OCI-LY7 (cell line): ENCODE measurements around the gene HOXC6. TPM values are rescaled to one million over a fixed set of nuclear protein-coding genes. Genes with fewer than 3 reads are reported as not detected.
A peak's percentile ranks its signal among the peaks of the same experiment; 100 is the strongest.

Experiments used
- BruUV-seq: library from RNA; stranded (reverse); fragments of 400-500 nt; replicated peaks from 2 replicates; lab custom pipeline; 2021; lab: Mats Ljungman, UMichigan
- CTCF ChIA-PET: fragments of 300-600 bp; sonication (Branson Sonifier 250); formaldehyde crosslinking; loops from one replicate; lab custom pipeline; 2022; ENCODE audit warnings: antibody characterized with exemption; ENCODE audit not compliant: unreplicated experiment; lab: Charles Lee
- POLR2A ChIA-PET: fragments of 300-600 bp; sonication (Branson Sonifier 250); formaldehyde crosslinking; loops from one replicate; lab custom pipeline; 2022; ENCODE audit warnings: antibody characterized with exemption; lab: Charles Lee
- DNase-seq: peaks from one replicate; pipeline ENCODE4 v3.0.0-alpha.2; 2015; ENCODE audit warnings: low spot score
- H2AFZ ChIP-seq: fragments of 200-600 bp; sonication (generic), shearing (Covaris generic); 2 replicates; pipeline ENCODE4 v1.6.1; 2014; ENCODE audit warnings: mild to moderate bottlenecking, antibody characterized with exemption, low read length, moderate library complexity
- H3K27ac ChIP-seq: fragments of 200-600 bp; sonication (generic); 2 replicates; pipeline ENCODE4 v1.5.1; 2014; ENCODE audit warnings: mixed run types, low read depth, mild to moderate bottlenecking, moderate library complexity, low read length, inconsistent platforms; ENCODE audit not compliant: poor library complexity, severe bottlenecking
- H3K36me3 ChIP-seq: fragments of 200-600 bp; sonication (generic); 2 replicates; pipeline ENCODE4 v1.6.1; 2014; ENCODE audit warnings: mild to moderate bottlenecking, antibody characterized with exemption, low read length, moderate library complexity, mixed read lengths; ENCODE audit not compliant: insufficient read depth
- H3K4me1 ChIP-seq: fragments of 200-600 bp; sonication (generic); 2 replicates; pipeline ENCODE4 v1.5.1; 2014; ENCODE audit warnings: mild to moderate bottlenecking, low read length; ENCODE audit not compliant: insufficient read depth, poor library complexity, severe bottlenecking
- H3K4me2 ChIP-seq: fragments of 200-600 bp; sonication (generic); 2 replicates; pipeline ENCODE4 v1.6.1; 2014; ENCODE audit warnings: mild to moderate bottlenecking, low read length
- H3K4me3 ChIP-seq: fragments of 200-600 bp; sonication (generic); 2 replicates; pipeline ENCODE4 v1.5.1; 2014; ENCODE audit warnings: mild to moderate bottlenecking, low read depth, low read length; ENCODE audit not compliant: poor library complexity, severe bottlenecking
- H3K79me2 ChIP-seq: fragments of 200-600 bp; sonication (generic); 2 replicates; pipeline ENCODE4 v1.6.1; 2016; ENCODE audit warnings: low read depth, mild to moderate bottlenecking, low read length, moderate library complexity, mixed read lengths; ENCODE audit not compliant: insufficient read depth
- H3K9me2 ChIP-seq: fragments of 200-600 bp; sonication (generic); 2 replicates; pipeline ENCODE4 v1.6.1; 2016; ENCODE audit warnings: mild to moderate bottlenecking, low read length, mixed read lengths; ENCODE audit not compliant: insufficient read depth
- H3K9me3 ChIP-seq: fragments of 200-600 bp; sonication (generic); 2 replicates; pipeline ENCODE4 v1.6.1; 2014; ENCODE audit warnings: mild to moderate bottlenecking, mixed run types, low read length, mixed read lengths
- H4K20me1 ChIP-seq: fragments of 200-600 bp; sonication (generic); 2 replicates; pipeline ENCODE4 v1.6.1; 2014; ENCODE audit warnings: mild to moderate bottlenecking, antibody characterized with exemption, low read length, moderate library complexity, mixed read lengths; ENCODE audit not compliant: insufficient read depth
- CTCF ChIP-seq: fragments of 200-600 bp; sonication (generic); conservative IDR thresholded peaks from 2 replicates; pipeline ENCODE4 v1.5.1; 2014; ENCODE audit warnings: mild to moderate bottlenecking, antibody characterized with exemption, low read length, moderate library complexity, mixed read lengths
- EZH2phosphoT487 ChIP-seq: fragments of 200-600 bp; sonication (generic); IDR thresholded peaks from 2 replicates; pipeline ENCODE4 v1.6.1; 2018; ENCODE audit warnings: low read depth, borderline replicate concordance, mild to moderate bottlenecking, mixed run types, antibody characterized with exemption, low read length, moderate library complexity, mixed read lengths
- intact Hi-C: fragments of 100-400 bp; cut with micrococcal nuclease; formaldehyde crosslinking; loops from one replicate; pipeline ENCODE4 v1.10.0; 2022; ENCODE audit not compliant: unreplicated experiment
- total RNA-seq, 2 experiments: library from RNA; depleted of rRNA in 1 of 2; stranded (reverse); fragments of >200 nt in 1 of 2; shearing (Covaris generic) in 1 of 2; gene quantifications; 2 replicates each; pipeline ENCODE4 v1.2.3, GENCODE V29; 2014 to 2022

Gene HOXC6
- total RNA-seq, 2 experiments from 2014 or later: 0.92 to 2.7 TPM

- peak overlapping the region; percentile 53 for H3K4me2 ChIP-seq
- H4K20me1 ChIP-seq: no peaks in the 10 kb centered on the region
- no peak for TF ChIP-seq CTCF
- TF ChIP-seq EZH2phosphoT487: no peak
- BruUV-seq: no TSS peak
- DNase-seq: no peak
- H3K36me3 ChIP-seq: no peaks in the 10 kb centered on the region
- H3K79me2 ChIP-seq: no peaks in the 10 kb centered on the region
- intact Hi-C loops: no loop called here
- peaks cover 66% of the 10 kb centered on the region for H3K4me1 ChIP-seq
- peak overlapping the region; percentile 51 for H2AFZ ChIP-seq
- no peaks in the 10 kb centered on the region for H3K9me3 ChIP-seq
- no peak overlapping the region for H3K4me3 ChIP-seq
- H3K9me2 ChIP-seq: no peaks in the 10 kb centered on the region
- ChIA-PET POLR2A (interaction anchor here (0.7 to 0.8 kb wide), 2 partner anchors 108 to 190 kb away, joined by 4 to 6 read pairs; no protein-coding TSS in a partner anchor), CTCF (interaction anchor here (1.3 kb wide), 1 partner anchor 166 kb away, joined by 3 read pairs; no protein-coding TSS in a partner anchor)
- no peak overlapping the region for H3K27ac ChIP-seq
Measured at GRCh38 chr12:54025499-54026405, 2.5 kb upstream of the HOXC6 start.

- no peaks in the 10 kb centered on the region for H3K36me3 ChIP-seq
- ChIA-PET POLR2A (interaction anchor here (0.6 to 1.8 kb wide), 5 partner anchors 9 to 1373 kb away, joined by 3 to 6 read pairs (median 4); no protein-coding TSS in a partner anchor), CTCF (interaction anchor here (1.0 to 1.3 kb wide), 2 partner anchors 9 to 165 kb away, joined by 3 to 4 read pairs; no protein-coding TSS in a partner anchor)
- H3K4me3 ChIP-seq: no peak overlapping the region
- no peaks in the 10 kb centered on the region for H3K79me2 ChIP-seq
- H2AFZ ChIP-seq: peak overlapping the region; percentile 51
- H3K27ac ChIP-seq: no peak overlapping the region
- intact Hi-C loops: no loop called here
- TF ChIP-seq CTCF (no peak), EZH2phosphoT487 (no peak)
- H3K4me2 ChIP-seq: peak overlapping the region; percentile 53; the same call in 1 of the 2 replicates
- DNase-seq: no peak
- no TSS peak for BruUV-seq
- peaks cover 55% of the 10 kb centered on the region for H3K4me1 ChIP-seq
- no peaks in the 10 kb centered on the region for H3K9me3 ChIP-seq
- no peaks in the 10 kb centered on the region for H4K20me1 ChIP-seq
- H3K9me2 ChIP-seq: no peaks in the 10 kb centered on the region
Measured at GRCh38 chr12:54026640-54027441, 1.4 kb upstream of the HOXC6 start.
